LNCaP clone FGC (cell line): Measurements from ENCODE around the gene VENTX.

Experiments used
- DNase-seq: peaks from one replicate; pipeline ENCODE4 v3.0.0-alpha.2; 2011; ENCODE audit warnings: low read depth
- H3K4me3 ChIP-seq: 2 replicates; pipeline ENCODE4 v1.5.1; 2011; ENCODE audit warnings: mild to moderate bottlenecking, low read depth, low read length, control low read depth
- CTCF ChIP-seq: IDR thresholded peaks from 2 replicates; pipeline ENCODE4 v1.5.1; 2012; ENCODE audit warnings: mild to moderate bottlenecking; ENCODE audit not compliant: control insufficient read depth, insufficient read depth; ENCODE audit errors: extremely low read depth

The VENTX gene

DNA sequence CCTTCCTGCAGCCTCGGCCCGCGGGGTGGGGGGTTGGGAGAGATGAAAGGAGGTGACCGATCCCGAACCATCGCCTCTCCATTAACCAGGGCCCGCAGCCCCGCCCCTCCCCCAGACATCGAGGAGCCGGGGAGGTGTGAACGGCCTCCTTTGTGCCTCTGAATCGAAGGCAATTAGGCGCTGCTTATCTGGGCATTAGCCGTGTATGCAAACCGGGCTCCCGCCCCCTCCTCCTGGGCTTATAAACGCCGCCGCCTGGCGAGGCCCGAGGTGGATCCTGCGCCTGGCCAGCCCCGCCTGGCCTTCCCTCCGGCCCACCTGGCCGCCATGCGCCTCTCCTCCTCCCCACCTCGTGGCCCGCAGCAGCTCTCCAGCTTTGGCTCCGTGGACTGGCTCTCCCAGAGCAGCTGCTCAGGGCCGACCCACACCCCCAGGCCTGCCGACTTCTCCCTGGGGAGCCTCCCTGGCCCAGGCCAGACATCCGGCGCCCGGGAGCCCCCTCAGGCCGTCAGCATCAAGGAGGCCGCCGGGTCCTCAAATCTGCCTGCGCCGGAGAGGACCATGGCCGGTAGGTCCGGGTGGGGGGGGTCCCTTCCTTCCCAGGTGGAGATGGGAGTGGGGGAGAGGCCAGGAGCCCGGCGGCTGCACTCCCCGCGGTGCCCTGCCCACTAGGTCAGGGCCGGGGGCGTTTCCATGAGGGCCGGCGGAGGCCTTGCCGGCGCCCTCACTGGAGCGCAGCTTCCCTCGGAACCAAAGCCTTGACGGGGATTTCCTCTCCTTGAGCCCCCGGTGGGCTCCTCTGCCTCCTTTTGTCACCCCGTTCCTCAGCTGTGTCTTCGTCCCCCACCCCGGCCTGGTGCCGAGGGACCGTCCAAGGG lies at the start of gene VENTX:
Gene VENTX, plus strand, starts transcription at position 268 of the 878 bp plus-strand sequence. Its CDS starts 60 bp downstream, at position 328.
- TF ChIP-seq CTCF = no peak
- DNase-seq = no peak
- H3K4me3 ChIP-seq = no peak within 1 kb of the TSS

DNA sequence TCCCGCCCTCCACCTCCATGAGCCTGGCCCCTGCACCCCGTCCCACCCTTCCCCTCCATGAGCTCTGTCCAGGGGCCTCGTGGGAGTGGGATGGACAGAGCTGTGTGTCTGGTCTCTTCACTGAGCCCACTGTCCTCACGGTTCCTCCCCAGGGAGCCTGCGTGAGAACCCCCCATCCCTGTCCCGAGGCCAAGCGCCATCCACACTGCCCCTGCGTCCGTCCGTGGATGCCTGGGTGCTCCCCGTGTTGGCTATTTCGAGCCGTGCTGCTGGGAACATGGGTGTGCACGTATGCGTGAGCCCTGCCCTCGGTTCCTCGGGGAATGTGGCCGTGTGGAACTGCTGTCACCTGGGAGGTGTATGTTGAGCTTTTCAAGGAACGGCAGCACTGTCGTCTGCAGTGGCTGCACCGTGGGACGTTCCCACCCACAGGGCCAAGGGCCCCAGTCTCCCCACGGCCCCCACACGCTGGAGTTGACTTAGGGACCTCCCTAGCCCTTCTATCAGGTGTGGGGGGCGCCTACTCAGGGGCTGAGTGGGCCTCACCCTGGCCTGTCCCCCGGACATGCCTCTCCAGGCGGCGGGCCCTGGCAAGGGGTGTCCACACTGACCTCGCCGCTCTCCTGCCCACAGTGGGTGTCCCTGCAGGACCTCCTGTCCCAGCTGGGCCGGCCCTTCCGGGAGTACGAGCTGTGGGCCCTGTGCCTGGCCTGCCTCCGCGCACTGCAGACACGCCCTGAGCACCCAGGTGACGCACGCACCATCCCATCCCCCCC lies 49.6 kb upstream of the VENTX start:
- H3K4me3 ChIP-seq = no peak overlapping the region
- no peak for DNase-seq
- TF ChIP-seq CTCF = no peak

DNA sequence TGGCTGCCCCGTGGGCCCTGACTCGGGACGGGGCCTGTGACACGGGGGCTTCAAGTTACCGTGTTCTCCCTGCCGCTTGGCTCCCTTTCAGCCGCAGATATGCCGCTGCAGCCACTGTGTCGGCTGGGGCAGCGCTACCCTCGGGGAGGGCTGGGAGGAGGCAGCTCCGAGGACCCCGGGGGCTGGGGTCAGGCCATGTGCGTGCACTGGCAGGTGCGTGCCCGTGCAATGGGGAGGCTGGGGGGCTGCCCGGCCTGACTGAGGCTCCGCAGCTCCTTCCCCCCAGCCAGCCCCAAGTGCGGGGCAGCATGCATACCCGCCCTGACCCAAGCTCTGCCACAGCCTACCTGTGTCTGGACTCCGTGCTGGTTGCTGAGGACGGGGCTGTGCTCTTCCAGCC lies 48.4 kb upstream of the VENTX start:
- no peak overlapping the region for H3K4me3 ChIP-seq
- DNase-seq = no peak
- no peak for TF ChIP-seq CTCF

GRCh38 chr10:133189726-133190125 lies 47.9 kb upstream of the VENTX start:
- TF ChIP-seq CTCF = no peak
- no peak overlapping the region for H3K4me3 ChIP-seq
- no peak for DNase-seq

DNA sequence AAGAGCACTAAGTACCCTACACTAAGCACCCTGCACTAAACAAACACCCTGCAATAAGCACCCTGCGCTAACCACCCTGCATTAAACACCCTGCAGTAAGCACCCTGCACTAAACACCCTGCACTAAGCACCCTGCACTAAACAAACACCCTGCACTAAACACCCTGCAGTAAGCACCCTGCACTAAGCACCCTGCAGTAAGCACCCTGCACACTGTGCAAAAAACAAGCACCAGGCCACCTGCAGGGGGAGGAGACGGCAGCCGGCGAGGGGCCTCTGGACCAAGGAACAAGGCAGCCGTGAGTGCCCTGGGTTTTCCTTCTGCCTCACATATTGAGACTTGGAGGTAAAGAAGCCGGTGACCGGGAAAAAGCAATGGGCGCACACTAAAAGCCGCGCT lies 47.4 kb upstream of the VENTX start:
- H3K4me3 ChIP-seq = no peak overlapping the region
- no peak for DNase-seq
- no peak for TF ChIP-seq CTCF

- no peak for DNase-seq
- H3K4me3 ChIP-seq = no peak overlapping the region
Observed at GRCh38 chr10:133191651-133192050, 46.0 kb upstream of the VENTX start.

More at GRCh38 chr10:133191651-133192050, 46.0 kb upstream of the VENTX start:
- no peak for TF ChIP-seq CTCF
